ENCODE measurements around the gene CDK2AP2. TPM values are rescaled to one million over a fixed set of nuclear protein-coding genes. Genes with fewer than 3 reads are reported as not detected.
A peak's percentile ranks its signal among the peaks of the same experiment; 100 is the strongest.

Gene CDK2AP2
- total and polyA plus RNA-seq, 2 donors (not counting 1 experiment from before 2014, with no cell fraction given): 62.7 to 112 TPM

GRCh38 chr11:67503119-67504004 is 4.6 kb downstream of the CDK2AP2 start:
- Mint-ChIP-seq H3K27me3 (no peaks in the 10 kb centered on the region), H3K4me1 (peaks cover 40% of the 10 kb centered on the region), H3K9me3 (ENCODE audit: insufficient read depth) (no peaks in the 10 kb centered on the region), H3K4me3 (peak overlapping the region; percentile 74), H3K27ac (peak overlapping the region; percentile 59)
- no peaks in the 10 kb centered on the region for H3K27me3 ChIP-seq (replicated peaks in 1 of 4; ENCODE audit: control extremely low read depth in 1 of 4, control insufficient read depth in 3 of 4, insufficient read depth in 4 of 4, low read length in 3 of 4)
- POLR2A ChIA-PET: interaction anchor here (0.5 to 1.3 kb wide), 2 partner anchors 111 to 164 kb away, joined by 3 to 5 read pairs; partner anchors contain the start of gene RAD9A
- CTCF ChIA-PET: interaction anchor here (0.9 kb wide), 1 partner anchor 149 kb away, joined by 3 read pairs; no protein-coding TSS in a partner anchor
- DNase-seq (peak; percentile 27), ATAC-seq (ENCODE audit: low read depth) (no peak)
- intact Hi-C loops (cut with micrococcal nuclease): loop anchor here (2.0 kb wide), 1 partner anchor 215 kb away; the partner anchor contains the start of gene ANKRD13D
- peak overlapping the region in 3 of 5 experiments; percentile 86 to 90 (median 88) for H3K4me3 ChIP-seq (ENCODE audit: control extremely low read depth in 1 of 5, extremely low read depth in 1 of 5, insufficient read depth in 1 of 5, low read depth in 2 of 5, low read length in 4 of 5)
- H4K20me1 ChIP-seq (ENCODE audit: control insufficient read depth, insufficient read depth, low read length, poor library complexity, severe bottlenecking): peaks cover 74% of the 10 kb centered on the region
- WGBS (ENCODE audit: insufficient coverage): 95% methylated on average over 14 of the region's 19 CpGs
- no peak overlapping the region for H2AFZ ChIP-seq (ENCODE audit: insufficient read depth, low read depth, low read length, poor library complexity, severe bottlenecking)
- peaks cover 0 to 55% of the 10 kb centered on the region in 2 experiments for H3K36me3 ChIP-seq (replicated peaks in 1 of 2; ENCODE audit: control extremely low read depth in 1 of 2, control insufficient read depth in 1 of 2, extremely low read depth in 1 of 2, insufficient read depth in 2 of 2, low read length in 1 of 2)
- peak overlapping the region; percentile 89 for H3K9ac ChIP-seq (ENCODE audit: low read length)
- TF ChIP-seq EZH2 (IDR thresholded peaks at IDR 0.05; ENCODE audit: borderline replicate concordance, insufficient read depth, low read depth, low read length, poor library complexity, severe bottlenecking): no peak
- TF ChIP-seq, protein P1, sequence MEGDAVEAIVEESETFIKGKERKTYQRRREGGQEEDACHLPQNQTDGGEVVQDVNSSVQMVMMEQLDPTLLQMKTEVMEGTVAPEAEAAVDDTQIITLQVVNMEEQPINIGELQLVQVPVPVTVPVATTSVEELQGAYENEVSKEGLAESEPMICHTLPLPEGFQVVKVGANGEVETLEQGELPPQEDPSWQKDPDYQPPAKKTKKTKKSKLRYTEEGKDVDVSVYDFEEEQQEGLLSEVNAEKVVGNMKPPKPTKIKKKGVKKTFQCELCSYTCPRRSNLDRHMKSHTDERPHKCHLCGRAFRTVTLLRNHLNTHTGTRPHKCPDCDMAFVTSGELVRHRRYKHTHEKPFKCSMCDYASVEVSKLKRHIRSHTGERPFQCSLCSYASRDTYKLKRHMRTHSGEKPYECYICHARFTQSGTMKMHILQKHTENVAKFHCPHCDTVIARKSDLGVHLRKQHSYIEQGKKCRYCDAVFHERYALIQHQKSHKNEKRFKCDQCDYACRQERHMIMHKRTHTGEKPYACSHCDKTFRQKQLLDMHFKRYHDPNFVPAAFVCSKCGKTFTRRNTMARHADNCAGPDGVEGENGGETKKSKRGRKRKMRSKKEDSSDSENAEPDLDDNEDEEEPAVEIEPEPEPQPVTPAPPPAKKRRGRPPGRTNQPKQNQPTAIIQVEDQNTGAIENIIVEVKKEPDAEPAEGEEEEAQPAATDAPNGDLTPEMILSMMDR (IDR thresholded peaks at IDR 0.05): no peak
- peaks cover 47% of the 10 kb centered on the region for H3K79me2 ChIP-seq (ENCODE audit: control insufficient read depth, insufficient read depth, low read length)
- no peak overlapping the region for H3K27ac ChIP-seq (ENCODE audit: low read length in 2 of 2)
- peak overlapping the region; percentile 97 for H3K4me2 ChIP-seq (replicated peaks; ENCODE audit: low read depth, low read length, poor library complexity, severe bottlenecking)
- H3K4me1 ChIP-seq (ENCODE audit: control insufficient read depth in 2 of 2, insufficient read depth in 2 of 2, low read length in 2 of 2): peaks cover 34 to 42% of the 10 kb centered on the region in 2 donors
- H3K9me3 ChIP-seq (ENCODE audit: control extremely low read depth in 1 of 3, control insufficient read depth in 2 of 3, insufficient read depth in 1 of 3, low read length in 2 of 3): no peaks in the 10 kb centered on the region
